Measurements from ENCODE around the gene TET3. TPM values are rescaled to one million over a fixed set of nuclear protein-coding genes. Genes with fewer than 3 reads are reported as not detected.

The TET3 gene
- polyA plus RNA-seq, 1 donor (not counting 4 experiments of a cell fraction or from before 2014, with no cell fraction given): 2.9 TPM

GRCh38 chr2:74011246-74011645 is 26.5 kb downstream of the TET3 start:
- Histone ChIP-seq H3K27ac (ENCODE audit: control insufficient read depth, insufficient read depth, low read length) (no peak overlapping the region), H3K4me2 (ENCODE audit: control insufficient read depth, extremely low read depth, insufficient read depth, low read depth, low read length) (no peak overlapping the region), H3K79me2 (ENCODE audit: control insufficient read depth, insufficient read depth, low read length) (peaks cover 33% of the 10 kb centered on the region), H2AFZ (ENCODE audit: control insufficient read depth, low read length) (no peak overlapping the region), H3K4me1 (ENCODE audit: control insufficient read depth, extremely low read depth, insufficient read depth, low read length) (peaks cover 21% of the 10 kb centered on the region), H3K36me3 (ENCODE audit: control insufficient read depth in 2 of 2, extremely low read depth in 1 of 2, insufficient read depth in 2 of 2, low read length in 2 of 2) (no peaks in the 10 kb centered on the region), H3K9me3 (ENCODE audit: control insufficient read depth, low read depth, low read length) (no peaks in the 10 kb centered on the region), H4K20me1 (ENCODE audit: control insufficient read depth, extremely low read depth, insufficient read depth, low read length) (no peaks in the 10 kb centered on the region), H3K4me3 (ENCODE audit: control insufficient read depth in 2 of 3, extremely low read depth in 1 of 3, insufficient read depth in 2 of 3, low read depth in 1 of 3, low read length in 3 of 3) (no peak overlapping the region), H3K27me3 (ENCODE audit: control insufficient read depth, extremely low read depth, insufficient read depth, low read length) (no peaks in the 10 kb centered on the region), H3K9me1 (ENCODE audit: control insufficient read depth, extremely low read depth, insufficient read depth, low read length) (peaks cover 3% of the 10 kb centered on the region), H3K9ac (ENCODE audit: control insufficient read depth, extremely low read depth, insufficient read depth, low read length) (no peak overlapping the region)
- DNase-seq (ENCODE audit: low read depth, low spot score) (no peak), FAIRE-seq (no peak)
- dilution Hi-C loops (cut with MboI; ENCODE audit: extremely low pct_ligation_motif_present, low sequenced_read_pairs): no loop called here
- TF ChIP-seq EZH2 (IDR thresholded peaks at IDR 0.05; ENCODE audit: low read length): no peak
- TF ChIP-seq, protein P1, sequence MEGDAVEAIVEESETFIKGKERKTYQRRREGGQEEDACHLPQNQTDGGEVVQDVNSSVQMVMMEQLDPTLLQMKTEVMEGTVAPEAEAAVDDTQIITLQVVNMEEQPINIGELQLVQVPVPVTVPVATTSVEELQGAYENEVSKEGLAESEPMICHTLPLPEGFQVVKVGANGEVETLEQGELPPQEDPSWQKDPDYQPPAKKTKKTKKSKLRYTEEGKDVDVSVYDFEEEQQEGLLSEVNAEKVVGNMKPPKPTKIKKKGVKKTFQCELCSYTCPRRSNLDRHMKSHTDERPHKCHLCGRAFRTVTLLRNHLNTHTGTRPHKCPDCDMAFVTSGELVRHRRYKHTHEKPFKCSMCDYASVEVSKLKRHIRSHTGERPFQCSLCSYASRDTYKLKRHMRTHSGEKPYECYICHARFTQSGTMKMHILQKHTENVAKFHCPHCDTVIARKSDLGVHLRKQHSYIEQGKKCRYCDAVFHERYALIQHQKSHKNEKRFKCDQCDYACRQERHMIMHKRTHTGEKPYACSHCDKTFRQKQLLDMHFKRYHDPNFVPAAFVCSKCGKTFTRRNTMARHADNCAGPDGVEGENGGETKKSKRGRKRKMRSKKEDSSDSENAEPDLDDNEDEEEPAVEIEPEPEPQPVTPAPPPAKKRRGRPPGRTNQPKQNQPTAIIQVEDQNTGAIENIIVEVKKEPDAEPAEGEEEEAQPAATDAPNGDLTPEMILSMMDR (optimal IDR thresholded peaks at IDR 0.05 in 1 of 3, IDR thresholded peaks at IDR 0.05 in 1 of 3, conservative IDR thresholded peaks at IDR 0.05 in 1 of 3; ENCODE audit: extremely low read depth in 1 of 3, insufficient read depth in 2 of 3, low read length in 3 of 3): no peak

DNA sequence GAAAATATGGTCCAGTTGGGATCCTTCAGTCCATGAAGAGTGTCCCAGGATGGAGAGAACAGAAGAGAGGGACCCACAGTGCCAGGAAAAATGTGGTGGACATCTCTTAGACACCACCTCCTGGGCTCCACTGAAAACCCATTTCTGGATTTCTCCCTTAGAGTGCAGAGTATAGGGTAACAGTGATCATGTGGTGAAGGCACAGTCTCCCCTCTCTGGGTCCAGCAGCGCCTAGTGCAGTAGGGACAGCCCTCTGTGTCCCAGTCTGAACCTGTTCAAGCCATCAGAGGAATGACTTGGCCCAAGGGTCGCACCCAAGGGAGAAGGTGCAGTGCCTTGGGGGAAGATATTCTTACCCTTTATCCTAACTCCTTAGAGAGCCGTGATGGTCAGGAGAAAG is 30.1 kb downstream of the TET3 start:
- peaks cover 30% of the 10 kb centered on the region for H3K79me2 ChIP-seq (ENCODE audit: control insufficient read depth, insufficient read depth, low read length)

More for the DNA sequence above, 30.1 kb downstream of the TET3 start:
- Histone ChIP-seq H3K36me3 (ENCODE audit: control insufficient read depth in 2 of 2, extremely low read depth in 1 of 2, insufficient read depth in 2 of 2, low read length in 2 of 2) (no peaks in the 10 kb centered on the region), H3K9me1 (ENCODE audit: control insufficient read depth, extremely low read depth, insufficient read depth, low read length) (peaks cover 2% of the 10 kb centered on the region), H2AFZ (ENCODE audit: control insufficient read depth, low read length) (no peak overlapping the region), H3K4me1 (ENCODE audit: control insufficient read depth, extremely low read depth, insufficient read depth, low read length) (peaks cover 14% of the 10 kb centered on the region), H4K20me1 (ENCODE audit: control insufficient read depth, extremely low read depth, insufficient read depth, low read length) (no peaks in the 10 kb centered on the region), H3K27ac (ENCODE audit: control insufficient read depth, insufficient read depth, low read length) (no peak overlapping the region), H3K9ac (ENCODE audit: control insufficient read depth, extremely low read depth, insufficient read depth, low read length) (no peak overlapping the region), H3K27me3 (ENCODE audit: control insufficient read depth, extremely low read depth, insufficient read depth, low read length) (no peaks in the 10 kb centered on the region), H3K4me2 (ENCODE audit: control insufficient read depth, extremely low read depth, insufficient read depth, low read depth, low read length) (no peak overlapping the region), H3K9me3 (ENCODE audit: control insufficient read depth, low read depth, low read length) (no peaks in the 10 kb centered on the region), H3K4me3 (ENCODE audit: control insufficient read depth in 2 of 3, extremely low read depth in 1 of 3, insufficient read depth in 2 of 3, low read depth in 1 of 3, low read length in 3 of 3) (no peak overlapping the region)
- DNase-seq (ENCODE audit: low read depth, low spot score) (no peak), FAIRE-seq (no peak)
- dilution Hi-C loops (cut with MboI; ENCODE audit: extremely low pct_ligation_motif_present, low sequenced_read_pairs): no loop called here
- TF ChIP-seq, protein P1 (optimal IDR thresholded peaks at IDR 0.05 in 1 of 3, IDR thresholded peaks at IDR 0.05 in 1 of 3, conservative IDR thresholded peaks at IDR 0.05 in 1 of 3; ENCODE audit: extremely low read depth in 1 of 3, insufficient read depth in 2 of 3, low read length in 3 of 3): no peak
- no peak for TF ChIP-seq EZH2 (IDR thresholded peaks at IDR 0.05; ENCODE audit: low read length)

Measured in keratinocyte (primary cell).